Muscle of leg (tissue), 16 donors: Measurements from ENCODE around the gene PGM1. TPM values are rescaled to one million over a fixed set of nuclear protein-coding genes. Genes with fewer than 3 reads are reported as not detected.

Experiments used
- DNase-seq: peaks from one replicate; pipeline ENCODE4 v3.0.0; 2013
- H3K27ac ChIP-seq: one replicate; pipeline ENCODE4 v1.5.1; 2013; ENCODE audit warnings: mild to moderate bottlenecking, low read length, control low read depth
- H3K27me3 ChIP-seq: one replicate; pipeline ENCODE4 v1.6.1; 2013; ENCODE audit warnings: low read length; ENCODE audit not compliant: control insufficient read depth, insufficient read depth
- H3K36me3 ChIP-seq: one replicate; pipeline ENCODE4 v1.6.1; 2013; ENCODE audit warnings: low read length; ENCODE audit not compliant: control insufficient read depth, insufficient read depth
- H3K4me1 ChIP-seq: one replicate; pipeline ENCODE4 v1.6.1; 2013; ENCODE audit warnings: low read length; ENCODE audit not compliant: control insufficient read depth, insufficient read depth
- H3K4me3 ChIP-seq: one replicate; pipeline ENCODE4 v1.5.1; 2013; ENCODE audit warnings: low read length, control low read depth
- H3K9me3 ChIP-seq: replicated peaks from 2 replicates; pipeline ENCODE4 v1.6.1; 2013; ENCODE audit warnings: low read depth, low read length; ENCODE audit not compliant: control insufficient read depth
- WGBS: methylation state at CpG from one replicate; pipeline ENCODE4 v1.1.5; 2013; ENCODE audit warnings: missing lambda C conversion rate; ENCODE audit not compliant: insufficient coverage; 5-methylcytosine and 5-hydroxymethylcytosine counted together
- long read RNA-seq, 11 donors: transcript quantifications; one replicate each; lab custom pipeline, GENCODE V29; 2026
- polyA plus RNA-seq, 8 donors: library from polyadenylated mRNA; unstranded; fragments of 120-200 nt; gene quantifications; one replicate each; pipeline versions ENCODE4 v1.2.1 to v1.2.3, GENCODE V29; 2013; ENCODE audit warnings: inconsistent platforms in 1 of 8, low replicate concordance in 1 of 8; ENCODE audit not compliant: insufficient read length in 8 of 8, insufficient read depth in 1 of 8
- total RNA-seq: library from RNA; stranded (reverse); fragments of 120-200 nt; gene quantifications from one replicate; pipeline ENCODE4 v1.2.4, GENCODE V29; 2013

The PGM1 gene
- total RNA-seq (68.5 TPM), polyA plus RNA-seq (10 to 100 TPM; 49.7 to 63.1 (median 58.6) TPM)
- long read RNA-seq, donor 1, transcript PGM1-202 (11 exons, 2,472 nt) = major isoform, 10 of 10 reads
- long read RNA-seq, donor 1, partial matches to known transcripts = 0 of 10 reads
- long read RNA-seq, donor 1, other reads (novel, unspliced or antisense) = 0 of 10 reads
- long read RNA-seq, donor 2, partial matches to known transcripts = 0 of 2 reads
- long read RNA-seq, donor 2, other reads (novel, unspliced or antisense) = 0 of 2 reads
- long read RNA-seq, donor 3, transcript PGM1-202 (11 exons, 2,472 nt) = major isoform, 25 of 25 reads
- long read RNA-seq, donor 3, partial matches to known transcripts = 0 of 25 reads
- long read RNA-seq, donor 3, other reads (novel, unspliced or antisense) = 0 of 25 reads
- long read RNA-seq, donor 4, transcript PGM1-202 (11 exons, 2,472 nt) = major isoform, 10 of 17 reads
- long read RNA-seq, donor 4, partial matches to known transcripts = 7 of 17 reads
- long read RNA-seq, donor 4, other reads (novel, unspliced or antisense) = 0 of 17 reads
- long read RNA-seq, donor 5, transcript PGM1-202 (11 exons, 2,472 nt) = major isoform, 33 of 39 reads
- long read RNA-seq, donor 5, partial matches to known transcripts = 6 of 39 reads
- long read RNA-seq, donor 5, other reads (novel, unspliced or antisense) = 0 of 39 reads
- long read RNA-seq, donor 6, transcript PGM1-202 (11 exons, 2,472 nt) = major isoform, 22 of 28 reads
- long read RNA-seq, donor 6, partial matches to known transcripts = 6 of 28 reads
- long read RNA-seq, donor 6, other reads (novel, unspliced or antisense) = 0 of 28 reads
- long read RNA-seq, donor 7, transcript PGM1-202 (11 exons, 2,472 nt) = major isoform, 19 of 32 reads
- long read RNA-seq, donor 7, partial matches to known transcripts = 13 of 32 reads
- long read RNA-seq, donor 7, other reads (novel, unspliced or antisense) = 0 of 32 reads
- long read RNA-seq, donor 8, transcript PGM1-202 (11 exons, 2,472 nt) = major isoform, 17 of 17 reads
- long read RNA-seq, donor 8, partial matches to known transcripts = 0 of 17 reads
- long read RNA-seq, donor 8, other reads (novel, unspliced or antisense) = 0 of 17 reads
- long read RNA-seq, donor 9, transcript PGM1-202 (11 exons, 2,472 nt) = major isoform, 13 of 18 reads
- long read RNA-seq, donor 9, partial matches to known transcripts = 5 of 18 reads
- long read RNA-seq, donor 9, other reads (novel, unspliced or antisense) = 0 of 18 reads
- long read RNA-seq, donor 10, transcript PGM1-202 (11 exons, 2,472 nt) = major isoform, 16 of 22 reads
- long read RNA-seq, donor 10, partial matches to known transcripts = 6 of 22 reads
- long read RNA-seq, donor 10, other reads (novel, unspliced or antisense) = 0 of 22 reads
- long read RNA-seq, donor 11, transcript PGM1-202 (11 exons, 2,472 nt) = major isoform, 23 of 30 reads
- long read RNA-seq, donor 11, partial matches to known transcripts = 7 of 30 reads
- long read RNA-seq, donor 11, other reads (novel, unspliced or antisense) = 0 of 30 reads

GRCh38 chr1:63593303-63593885 lies at the start of gene PGM1:
Gene PGM1 (plus strand): TSS chr1:63593411. CDS start chr1:63593489, 78 bp downstream.
- Histone ChIP-seq H3K9me3 (no peaks in the 10 kb centered on the region), H3K36me3 (no peaks in the 10 kb centered on the region), H3K27me3 (no peaks in the 10 kb centered on the region), H3K4me1 (peaks cover 12% of the 10 kb centered on the region), H3K4me3 (peak within 1 kb of the TSS; percentile 91), H3K27ac (peak within 1 kb of the TSS; percentile 94)
- WGBS = under 1% methylated on average over 64 of the region's 64 CpGs
- DNase-seq = peak; percentile 90

- Histone ChIP-seq H3K27ac (no peak overlapping the region), H3K4me3 (no peak overlapping the region), H3K4me1 (no peaks in the 10 kb centered on the region), H3K27me3 (no peaks in the 10 kb centered on the region), H3K9me3 (no peaks in the 10 kb centered on the region), H3K36me3 (peaks cover 3% of the 10 kb centered on the region)
- DNase-seq = no peak
Measured at GRCh38 chr1:63545780-63546179, 47.4 kb upstream of the PGM1 start.

- H3K27me3 ChIP-seq = no peaks in the 10 kb centered on the region
- peaks cover 5% of the 10 kb centered on the region for H3K36me3 ChIP-seq
- H3K9me3 ChIP-seq = no peaks in the 10 kb centered on the region
- H3K4me1 ChIP-seq = no peaks in the 10 kb centered on the region
- 56% methylated on average over 2 of the region's 2 CpGs for WGBS
- H3K27ac ChIP-seq = no peak overlapping the region
- no peak overlapping the region for H3K4me3 ChIP-seq
- peak; percentile 52 for DNase-seq
Measured at GRCh38 chr1:63547621-63548294, 45.5 kb upstream of the PGM1 start.

- no peaks in the 10 kb centered on the region for H3K4me1 ChIP-seq
- DNase-seq = no peak
- H3K36me3 ChIP-seq = peaks cover 5% of the 10 kb centered on the region
- no peaks in the 10 kb centered on the region for H3K9me3 ChIP-seq
- H3K27me3 ChIP-seq = no peaks in the 10 kb centered on the region
- no peak overlapping the region for H3K4me3 ChIP-seq
- WGBS = no CpG with 5 or more reads among the region's 2 CpGs
- H3K27ac ChIP-seq = no peak overlapping the region
Measured at GRCh38 chr1:63548303-63548702, 44.9 kb upstream of the PGM1 start.

GRCh38 chr1:63548877-63549276 lies 44.3 kb upstream of the PGM1 start:
- Histone ChIP-seq H3K9me3 (no peaks in the 10 kb centered on the region), H3K27me3 (no peaks in the 10 kb centered on the region), H3K4me1 (no peaks in the 10 kb centered on the region), H3K4me3 (no peak overlapping the region), H3K27ac (no peak overlapping the region), H3K36me3 (peaks cover 6% of the 10 kb centered on the region)
- no peak for DNase-seq
- 100% methylated on average over 7 of the region's 13 CpGs for WGBS

- Histone ChIP-seq H3K27ac (no peak overlapping the region), H3K4me3 (no peak overlapping the region), H3K9me3 (no peaks in the 10 kb centered on the region), H3K4me1 (no peaks in the 10 kb centered on the region), H3K36me3 (peaks cover 4% of the 10 kb centered on the region), H3K27me3 (no peaks in the 10 kb centered on the region)
- DNase-seq = no peak
Measured at GRCh38 chr1:63555480-63555879, 37.7 kb upstream of the PGM1 start.

GRCh38 chr1:63557365-63557987 lies 35.7 kb upstream of the PGM1 start:
- WGBS = no CpG with 5 or more reads among the region's 6 CpGs
- Histone ChIP-seq H3K36me3 (peaks cover 2% of the 10 kb centered on the region), H3K27ac (no peak overlapping the region), H3K9me3 (no peaks in the 10 kb centered on the region), H3K4me3 (no peak overlapping the region), H3K4me1 (no peaks in the 10 kb centered on the region), H3K27me3 (no peaks in the 10 kb centered on the region)
- DNase-seq = peak; percentile 21

- no peaks in the 10 kb centered on the region for H3K27me3 ChIP-seq
- no CpG with 5 or more reads among the region's 2 CpGs for WGBS
- DNase-seq = no peak
- H3K27ac ChIP-seq = no peak overlapping the region
- H3K4me3 ChIP-seq = no peak overlapping the region
- no peaks in the 10 kb centered on the region for H3K36me3 ChIP-seq
- no peaks in the 10 kb centered on the region for H3K9me3 ChIP-seq
- no peaks in the 10 kb centered on the region for H3K4me1 ChIP-seq
Measured at GRCh38 chr1:63559357-63559756, 33.9 kb upstream of the PGM1 start.

- Histone ChIP-seq H3K36me3 (no peaks in the 10 kb centered on the region), H3K27ac (no peak overlapping the region), H3K9me3 (no peaks in the 10 kb centered on the region), H3K4me1 (no peaks in the 10 kb centered on the region), H3K27me3 (no peaks in the 10 kb centered on the region), H3K4me3 (no peak overlapping the region)
- no peak for DNase-seq
Measured at GRCh38 chr1:63563745-63564144, 29.5 kb upstream of the PGM1 start.
